SK-N-MC (cell line): ENCODE results near the gene ASCC1.

ENCODE experiments used
- EZH2 ChIP-seq: fragments of 200-600 bp; sonication (generic); IDR thresholded peaks from one replicate; pipeline ENCODE4 v1.6.1; 2017; ENCODE audit warnings: antibody characterized with exemption
- FOXP2 ChIP-seq: optimal IDR thresholded peaks from 2 replicates; pipeline ENCODE3; 2011; ENCODE audit warnings: mild to moderate bottlenecking, moderate library complexity; ENCODE audit not compliant: insufficient read depth; ENCODE audit errors: extremely low read length, control extremely low read depth
- POLR2AphosphoS5 ChIP-seq: IDR thresholded peaks from 2 replicates; pipeline ENCODE4 v1.6.1; 2012; ENCODE audit warnings: mild to moderate bottlenecking, low read depth, low read length, borderline replicate concordance

DNA sequence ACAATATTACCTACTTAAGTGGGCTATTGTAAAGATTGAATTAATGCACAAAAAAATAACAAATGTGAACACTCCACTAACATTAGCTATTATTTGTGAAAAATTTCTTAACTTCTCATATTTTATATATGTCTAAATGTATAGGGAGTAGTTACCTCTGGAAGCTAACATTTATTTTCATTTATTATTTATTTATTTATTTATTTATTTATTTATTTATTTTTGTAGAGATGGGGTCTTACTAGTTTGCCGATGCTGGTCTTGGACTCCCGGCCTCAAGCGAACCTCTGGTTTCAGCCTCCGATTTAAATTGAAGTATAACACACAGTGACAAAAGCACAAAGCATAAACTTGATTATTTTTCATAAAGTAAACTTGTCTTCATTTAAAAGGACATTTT, 122.6 kb downstream of the ASCC1 start:
- TF ChIP-seq POLR2AphosphoS5 = no peak
- no peak for TF ChIP-seq EZH2
- no peak for TF ChIP-seq FOXP2
